ENCODE data around the gene NUDT21.

NUDT21 gene

GRCh38 chr16:56423584-56424403 is 27.3 kb downstream of the NUDT21 start:
- POLR2A ChIA-PET, result interaction anchor here (1.5 kb wide), 1 partner anchor 27 kb away, joined by 6 read pairs; the partner anchor contains the start of genes NUDT21 and OGFOD1
- no peak for DNase-seq (ENCODE audit: extremely low spot score)
- CTCF ChIA-PET, result interaction anchor here (0.8 kb wide), 1 partner anchor 15 kb away, joined by 3 read pairs; no protein-coding TSS in a partner anchor
- TF ChIP-seq TARDBP (IDR thresholded peaks at IDR 0.05) (no peak), FOXM1 (IDR thresholded peaks at IDR 0.05; ENCODE audit: borderline replicate concordance) (no peak), NFRKB (IDR thresholded peaks at IDR 0.05) (no peak)

- POLR2A ChIA-PET, result interaction anchor here (1.5 kb wide), 1 partner anchor 28 kb away, joined by 6 read pairs; the partner anchor contains the start of genes NUDT21 and OGFOD1
These were observed 28.2 kb downstream of the NUDT21 start for GRCh38 chr16:56422896-56423441.

GRCh38 chr16:56421976-56422669 is 29.0 kb downstream of the NUDT21 start:
- no peak for DNase-seq (ENCODE audit: extremely low spot score)
- CTCF ChIA-PET, result no interaction called here
- POLR2A ChIA-PET, result no interaction called here
- TF ChIP-seq SUZ12 (IDR thresholded peaks at IDR 0.05) (no peak), SP1 (IDR thresholded peaks at IDR 0.05) (no peak), TARDBP (IDR thresholded peaks at IDR 0.05) (no peak), FOXM1 (IDR thresholded peaks at IDR 0.05; ENCODE audit: borderline replicate concordance) (no peak), BHLHE40 (IDR thresholded peaks at IDR 0.05; ENCODE audit: borderline replicate concordance) (no peak), ARNT (IDR thresholded peaks at IDR 0.05) (no peak), ZNF384 (IDR thresholded peaks at IDR 0.05) (no peak), NFRKB (IDR thresholded peaks at IDR 0.05) (no peak), LEF1 (IDR thresholded peaks at IDR 0.05; ENCODE audit: borderline replicate concordance) (no peak), L3MBTL2 (conservative IDR thresholded peaks at IDR 0.05) (no peak), FOXA1 (IDR thresholded peaks at IDR 0.05) (no peak), FOXK2 (IDR thresholded peaks at IDR 0.05) (no peak), CTBP1 (IDR thresholded peaks at IDR 0.05; ENCODE audit: borderline replicate concordance) (no peak), ELF4 (IDR thresholded peaks at IDR 0.05) (no peak), HDGF (IDR thresholded peaks at IDR 0.05; ENCODE audit: borderline replicate concordance) (no peak), PKNOX1 (IDR thresholded peaks at IDR 0.05) (no peak)

More at GRCh38 chr16:56422896-56423441, 28.2 kb downstream of the NUDT21 start:
- no peak for DNase-seq (ENCODE audit: extremely low spot score)
- TF ChIP-seq BHLHE40 (IDR thresholded peaks at IDR 0.05; ENCODE audit: borderline replicate concordance), result no peak
- 0 out of 2 replicates have a peak, but pooled peaks have one; percentile 10 for TF ChIP-seq L3MBTL2 (conservative IDR thresholded peaks at IDR 0.05)
- no peak for TF ChIP-seq FOXK2 (IDR thresholded peaks at IDR 0.05)
- TF ChIP-seq ARNT (IDR thresholded peaks at IDR 0.05), result no peak
- CTCF ChIA-PET, result no interaction called here

GRCh38 chr16:56421313-56421712 is 29.8 kb downstream of the NUDT21 start:
- CTCF ChIA-PET, result no interaction called here
- POLR2A ChIA-PET, result interaction anchor here (1.0 kb wide), 1 partner anchor 30 kb away, joined by 4 read pairs; the partner anchor contains the start of genes NUDT21 and OGFOD1
- TF ChIP-seq SP1 (IDR thresholded peaks at IDR 0.05) (no peak), L3MBTL2 (conservative IDR thresholded peaks at IDR 0.05) (no peak), SUZ12 (IDR thresholded peaks at IDR 0.05) (no peak), FOXM1 (IDR thresholded peaks at IDR 0.05; ENCODE audit: borderline replicate concordance) (no peak), BHLHE40 (IDR thresholded peaks at IDR 0.05; ENCODE audit: borderline replicate concordance) (no peak), ARNT (IDR thresholded peaks at IDR 0.05) (no peak), ELF4 (IDR thresholded peaks at IDR 0.05) (no peak), HDGF (IDR thresholded peaks at IDR 0.05; ENCODE audit: borderline replicate concordance) (no peak), ZNF384 (IDR thresholded peaks at IDR 0.05) (no peak), FOXA1 (IDR thresholded peaks at IDR 0.05) (no peak), PKNOX1 (IDR thresholded peaks at IDR 0.05) (no peak), TARDBP (IDR thresholded peaks at IDR 0.05) (no peak), CTBP1 (IDR thresholded peaks at IDR 0.05; ENCODE audit: borderline replicate concordance) (no peak), NFRKB (IDR thresholded peaks at IDR 0.05) (no peak), LEF1 (IDR thresholded peaks at IDR 0.05; ENCODE audit: borderline replicate concordance) (no peak), FOXK2 (IDR thresholded peaks at IDR 0.05) (no peak)
- no peak for DNase-seq (ENCODE audit: extremely low spot score)

- TF ChIP-seq TARDBP (IDR thresholded peaks at IDR 0.05), result no peak
- no peak for DNase-seq (ENCODE audit: extremely low spot score)
- CTCF ChIA-PET, result no interaction called here
- POLR2A ChIA-PET, result interaction anchor here (1.0 kb wide), 1 partner anchor 31 kb away, joined by 4 read pairs; the partner anchor contains the start of genes NUDT21 and OGFOD1
These were observed 30.5 kb downstream of the NUDT21 start for GRCh38 chr16:56420613-56421012.

- TF ChIP-seq ARNT (IDR thresholded peaks at IDR 0.05), result no peak
- no peak for TF ChIP-seq CTBP1 (IDR thresholded peaks at IDR 0.05; ENCODE audit: borderline replicate concordance)
- TF ChIP-seq FOXM1 (IDR thresholded peaks at IDR 0.05; ENCODE audit: borderline replicate concordance), result no peak
- no peak for TF ChIP-seq HDGF (IDR thresholded peaks at IDR 0.05; ENCODE audit: borderline replicate concordance)
- no peak for TF ChIP-seq PKNOX1 (IDR thresholded peaks at IDR 0.05)
- TF ChIP-seq NFRKB (IDR thresholded peaks at IDR 0.05), result no peak
- no peak for TF ChIP-seq ELF4 (IDR thresholded peaks at IDR 0.05)
- no peak for TF ChIP-seq SP1 (IDR thresholded peaks at IDR 0.05)
- TF ChIP-seq TARDBP (IDR thresholded peaks at IDR 0.05), result no peak
- TF ChIP-seq FOXA1 (IDR thresholded peaks at IDR 0.05), result no peak
- no peak for TF ChIP-seq SUZ12 (IDR thresholded peaks at IDR 0.05)
- TF ChIP-seq BHLHE40 (IDR thresholded peaks at IDR 0.05; ENCODE audit: borderline replicate concordance), result no peak
- no peak for TF ChIP-seq LEF1 (IDR thresholded peaks at IDR 0.05; ENCODE audit: borderline replicate concordance)
- no peak for TF ChIP-seq L3MBTL2 (conservative IDR thresholded peaks at IDR 0.05)
- no peak for TF ChIP-seq FOXK2 (IDR thresholded peaks at IDR 0.05)
- TF ChIP-seq ZNF384 (IDR thresholded peaks at IDR 0.05), result no peak
- DNase-seq (ENCODE audit: extremely low spot score), result no peak
- ChIA-PET POLR2A (interaction anchor here (1.0 kb wide), 1 partner anchor 31 kb away, joined by 4 read pairs; the partner anchor contains the start of genes NUDT21 and OGFOD1), CTCF (no interaction called here)
These were observed 31.2 kb downstream of the NUDT21 start for GRCh38 chr16:56419740-56420548.

Data from HEK293T (cell line).